Measurements from ENCODE around the gene KCNH2.

DNA sequence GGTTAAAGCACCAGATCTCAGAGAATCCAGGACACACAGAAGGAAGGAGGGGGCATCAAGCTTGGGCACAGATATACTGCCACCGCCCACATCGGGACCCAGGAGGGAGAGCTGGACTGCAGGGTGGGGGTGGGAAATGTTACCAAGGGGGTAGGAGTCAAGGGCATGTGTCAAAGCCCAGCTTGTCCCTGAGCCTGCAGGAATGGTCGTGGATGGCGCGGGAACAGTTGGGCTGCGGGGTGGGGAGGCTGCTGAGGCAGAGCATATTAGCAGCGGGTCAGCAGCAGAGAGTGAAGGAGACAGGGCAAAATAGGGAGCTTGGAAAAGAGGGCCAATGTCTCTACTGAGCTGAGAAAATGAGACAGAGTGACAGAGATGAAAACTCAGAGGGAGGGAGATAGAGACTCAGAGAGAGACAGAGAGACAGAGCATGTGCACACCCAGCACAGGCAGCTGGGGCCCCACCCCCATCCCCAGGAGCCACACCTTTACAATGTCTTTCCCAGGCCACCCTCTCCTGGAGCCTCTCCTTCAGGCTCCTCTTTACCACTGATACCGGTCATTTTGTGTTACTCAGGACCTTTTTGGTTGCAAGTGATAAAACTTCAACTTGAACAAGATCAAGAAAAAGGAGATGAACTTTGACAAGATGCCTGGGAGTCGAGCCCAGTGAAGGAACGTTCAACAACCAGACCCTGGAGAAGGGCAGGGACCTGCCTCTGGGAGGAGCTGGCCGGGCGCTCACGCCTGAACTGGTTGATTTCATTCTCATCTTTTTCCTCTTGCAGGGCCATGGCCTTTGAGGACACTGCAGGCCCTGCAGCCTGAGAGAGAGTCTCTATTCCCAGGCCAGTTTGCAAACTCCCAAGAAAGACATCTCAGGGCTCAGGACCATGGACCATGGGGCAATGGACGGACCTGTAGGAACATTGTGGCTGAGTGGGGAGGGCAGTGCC lies 75.8 kb downstream of the KCNH2 start:
- TF ChIP-seq, protein P1, sequence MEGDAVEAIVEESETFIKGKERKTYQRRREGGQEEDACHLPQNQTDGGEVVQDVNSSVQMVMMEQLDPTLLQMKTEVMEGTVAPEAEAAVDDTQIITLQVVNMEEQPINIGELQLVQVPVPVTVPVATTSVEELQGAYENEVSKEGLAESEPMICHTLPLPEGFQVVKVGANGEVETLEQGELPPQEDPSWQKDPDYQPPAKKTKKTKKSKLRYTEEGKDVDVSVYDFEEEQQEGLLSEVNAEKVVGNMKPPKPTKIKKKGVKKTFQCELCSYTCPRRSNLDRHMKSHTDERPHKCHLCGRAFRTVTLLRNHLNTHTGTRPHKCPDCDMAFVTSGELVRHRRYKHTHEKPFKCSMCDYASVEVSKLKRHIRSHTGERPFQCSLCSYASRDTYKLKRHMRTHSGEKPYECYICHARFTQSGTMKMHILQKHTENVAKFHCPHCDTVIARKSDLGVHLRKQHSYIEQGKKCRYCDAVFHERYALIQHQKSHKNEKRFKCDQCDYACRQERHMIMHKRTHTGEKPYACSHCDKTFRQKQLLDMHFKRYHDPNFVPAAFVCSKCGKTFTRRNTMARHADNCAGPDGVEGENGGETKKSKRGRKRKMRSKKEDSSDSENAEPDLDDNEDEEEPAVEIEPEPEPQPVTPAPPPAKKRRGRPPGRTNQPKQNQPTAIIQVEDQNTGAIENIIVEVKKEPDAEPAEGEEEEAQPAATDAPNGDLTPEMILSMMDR (IDR thresholded peaks at IDR 0.05), result no peak
- TF ChIP-seq POLR2A (IDR thresholded peaks at IDR 0.05), result no peak
